ENCODE data around the gene PCK2.
"Not testable (repeated sequence)": the region's sequence is repeated elsewhere in the genome, so short reads cannot be mapped to it uniquely, and the experiment has no call there.

The PCK2 gene

GRCh38 chr14:24095271-24096068 lies 1.4 kb downstream of the PCK2 start:
- peak; percentile 80 for DNase-seq

GRCh38 chr14:24096545-24097181 lies 2.6 kb downstream of the PCK2 start:
- no peak for DNase-seq

DNA sequence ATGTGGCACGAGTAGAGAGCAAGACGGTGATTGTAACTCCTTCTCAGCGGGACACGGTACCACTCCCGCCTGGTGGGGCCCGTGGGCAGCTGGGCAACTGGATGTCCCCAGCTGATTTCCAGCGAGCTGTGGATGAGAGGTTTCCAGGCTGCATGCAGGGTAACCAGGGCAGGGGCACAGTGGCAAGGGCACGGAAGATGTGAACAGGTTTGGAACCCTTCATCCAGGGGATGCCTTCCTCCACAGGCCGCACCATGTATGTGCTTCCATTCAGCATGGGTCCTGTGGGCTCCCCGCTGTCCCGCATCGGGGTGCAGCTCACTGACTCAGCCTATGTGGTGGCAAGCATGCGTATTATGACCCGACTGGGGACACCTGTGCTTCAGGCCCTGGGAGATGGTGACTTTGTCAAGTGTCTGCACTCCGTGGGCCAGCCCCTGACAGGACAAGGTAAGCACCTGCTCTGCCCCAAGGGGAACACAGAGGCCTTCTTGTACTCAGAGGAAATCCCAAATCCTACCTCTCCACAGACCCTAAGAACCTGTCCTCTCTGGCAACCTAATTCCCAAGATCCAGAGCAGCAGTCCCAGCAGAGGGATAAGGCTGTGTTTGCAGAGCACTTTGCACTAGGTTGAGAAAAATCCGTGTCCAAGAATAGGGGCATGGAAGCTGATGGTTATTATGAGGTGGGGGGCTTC lies 4.3 kb downstream of the PCK2 start:
- no peak for DNase-seq

DNA sequence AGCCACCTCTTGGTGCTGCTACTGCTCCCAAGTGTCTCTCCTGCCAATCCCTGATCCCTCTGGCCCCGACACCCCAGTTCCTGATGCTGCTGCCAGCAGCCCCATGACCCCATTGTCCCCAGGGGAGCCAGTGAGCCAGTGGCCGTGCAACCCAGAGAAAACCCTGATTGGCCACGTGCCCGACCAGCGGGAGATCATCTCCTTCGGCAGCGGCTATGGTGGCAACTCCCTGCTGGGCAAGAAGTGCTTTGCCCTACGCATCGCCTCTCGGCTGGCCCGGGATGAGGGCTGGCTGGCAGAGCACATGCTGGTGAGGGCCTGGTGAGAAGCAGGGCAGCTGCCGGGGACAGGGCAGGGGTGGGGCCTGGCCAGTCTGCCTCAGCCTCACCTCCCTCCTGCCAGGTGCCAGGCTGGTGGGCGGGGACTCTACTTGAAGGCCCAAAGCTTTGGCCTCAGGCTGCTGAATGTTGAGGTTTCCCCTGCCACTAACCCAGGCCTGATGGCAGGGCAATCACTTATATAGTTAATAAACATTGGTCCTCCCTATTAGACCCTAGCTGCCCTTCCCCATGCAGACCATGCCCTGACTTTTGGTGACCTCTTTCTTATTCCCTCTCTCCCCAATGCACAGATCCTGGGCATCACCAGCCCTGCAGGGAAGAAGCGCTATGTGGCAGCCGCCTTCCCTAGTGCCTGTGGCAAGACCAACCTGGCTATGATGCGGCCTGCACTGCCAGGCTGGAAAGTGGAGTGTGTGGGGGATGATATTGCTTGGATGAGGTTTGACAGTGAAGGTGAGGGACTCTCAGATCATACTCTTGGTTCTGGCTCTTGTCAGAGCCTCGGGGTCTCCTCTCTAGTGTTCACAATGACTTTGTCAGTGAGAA lies 5.1 kb downstream of the PCK2 start:
- DNase-seq: no peak

DNA sequence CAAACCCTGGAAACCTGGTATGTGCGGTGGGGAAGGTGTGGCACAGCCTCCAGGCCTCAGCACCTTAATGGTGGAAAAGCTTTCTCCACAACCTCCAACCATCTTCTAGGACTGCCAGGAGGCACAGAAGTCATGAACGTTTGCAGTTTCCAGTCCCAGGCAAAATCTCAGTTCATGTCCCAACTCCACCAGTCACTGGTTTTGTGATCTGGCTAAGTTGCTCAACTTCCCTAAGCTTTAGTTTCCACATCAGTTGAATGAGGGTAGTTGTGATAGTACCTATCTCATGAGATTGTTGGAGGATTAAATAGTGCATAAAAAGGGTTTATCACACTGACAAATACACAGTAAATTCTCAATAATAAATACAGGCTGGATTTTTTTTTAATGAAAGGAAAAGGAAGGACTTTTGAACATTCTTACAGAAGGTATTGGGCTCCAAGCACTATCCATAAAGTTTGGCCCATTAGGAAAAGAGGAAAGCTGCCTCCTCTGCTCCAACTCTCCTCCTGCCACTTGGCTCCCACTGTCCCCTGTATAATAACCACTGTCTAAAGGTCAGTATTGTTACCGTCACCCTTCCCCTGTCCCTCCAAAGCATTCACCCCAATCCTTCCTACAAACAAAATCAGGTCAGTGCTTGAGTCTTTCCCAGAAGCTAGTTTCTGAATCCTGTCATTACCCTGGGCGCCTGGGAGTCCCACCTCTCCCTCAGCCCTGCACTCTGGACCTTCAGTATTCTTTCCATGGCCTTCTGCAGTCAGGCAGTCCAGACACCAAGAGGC lies 6.3 kb downstream of the PCK2 start:
- no peak for DNase-seq

GRCh38 chr14:24100982-24101494 lies 6.9 kb downstream of the PCK2 start:
- DNase-seq: no peak

- DNase-seq: no peak
Measured at GRCh38 chr14:24102357-24103048, 8.4 kb downstream of the PCK2 start.

DNA sequence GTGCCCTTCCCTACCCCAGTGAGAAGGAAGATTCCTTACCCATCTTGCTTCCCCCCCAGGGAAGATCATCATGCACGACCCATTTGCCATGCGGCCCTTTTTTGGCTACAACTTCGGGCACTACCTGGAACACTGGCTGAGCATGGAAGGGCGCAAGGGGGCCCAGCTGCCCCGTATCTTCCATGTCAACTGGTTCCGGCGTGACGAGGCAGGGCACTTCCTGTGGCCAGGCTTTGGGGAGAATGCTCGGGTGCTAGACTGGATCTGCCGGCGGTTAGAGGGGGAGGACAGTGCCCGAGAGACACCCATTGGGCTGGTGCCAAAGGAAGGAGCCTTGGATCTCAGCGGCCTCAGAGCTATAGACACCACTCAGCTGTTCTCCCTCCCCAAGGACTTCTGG lies 9.3 kb downstream of the PCK2 start:
- no peak for DNase-seq

- not testable (repeated sequence) for DNase-seq
Measured at GRCh38 chr14:24105609-24106239, 11.6 kb downstream of the PCK2 start.

GRCh38 chr14:24106672-24107271 lies 12.7 kb downstream of the PCK2 start:
- no peak for DNase-seq

DNA sequence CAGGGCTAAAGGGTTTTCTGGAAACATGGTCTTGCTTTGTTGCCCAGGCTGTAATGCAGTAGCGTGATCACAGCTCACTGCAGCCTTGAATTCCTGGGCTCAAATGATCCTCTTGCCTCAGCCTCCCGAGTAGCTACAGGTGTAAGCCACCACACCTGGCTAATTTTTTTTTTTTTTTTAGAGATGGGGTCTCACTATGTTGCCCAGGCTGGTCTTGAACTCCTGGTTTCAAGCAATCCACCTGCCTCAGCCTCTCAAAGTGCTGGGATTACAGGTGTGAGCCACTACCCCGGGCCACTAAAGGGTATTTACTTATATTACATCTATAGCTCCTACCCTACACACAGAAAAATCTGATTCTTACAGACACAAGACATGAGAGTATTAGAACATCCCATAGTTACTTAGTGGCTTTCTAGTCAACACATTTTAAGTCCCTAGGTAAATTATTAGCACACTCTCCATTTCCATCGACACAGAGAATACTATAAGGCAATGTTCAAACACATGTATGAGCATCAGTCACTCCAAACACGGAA lies 14.3 kb downstream of the PCK2 start:
- DNase-seq: no peak

- no peak for DNase-seq
Measured at GRCh38 chr14:24110060-24110459, 15.9 kb downstream of the PCK2 start.

DNA sequence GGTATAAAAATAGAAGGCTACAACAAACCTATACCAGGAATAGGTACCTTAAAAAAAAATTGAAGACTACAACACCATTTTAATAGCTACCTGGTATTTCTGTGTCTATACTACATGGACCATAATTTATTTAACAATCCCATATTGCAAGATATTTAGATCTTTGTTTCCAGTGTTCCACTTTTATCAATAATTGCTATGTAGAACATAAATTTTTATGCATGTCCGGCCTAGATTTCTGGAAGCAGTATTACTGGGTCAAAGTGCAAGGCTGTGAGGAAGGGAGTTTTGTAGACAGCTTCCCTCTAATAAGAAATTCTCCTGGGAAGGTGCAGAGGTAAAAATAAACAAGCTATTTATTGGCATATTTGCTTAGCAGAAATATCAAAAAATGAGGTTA lies 16.4 kb downstream of the PCK2 start:
- DNase-seq: no peak

DNA sequence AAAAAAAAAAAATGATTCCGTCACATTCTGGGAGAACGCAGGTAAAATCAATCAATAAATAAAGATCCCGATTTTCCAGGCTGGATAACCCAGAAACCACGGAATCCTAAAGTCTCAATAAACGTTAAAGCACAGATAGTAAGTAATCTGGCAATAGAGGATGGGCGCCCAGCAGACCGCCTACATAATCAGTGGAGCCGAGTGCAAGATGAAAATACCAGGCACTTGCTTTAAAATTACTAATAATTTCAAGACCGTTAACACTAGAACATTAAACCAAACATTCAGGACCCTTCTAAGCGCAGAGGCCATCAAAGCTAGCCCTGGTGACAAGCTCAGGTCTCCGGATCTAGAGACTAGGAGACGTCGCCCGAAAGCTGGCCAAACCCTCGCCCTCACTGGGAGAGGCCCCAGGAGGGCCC lies 19.3 kb downstream of the PCK2 start:
- DNase-seq: no peak

- peak; percentile 92 for DNase-seq
Measured at GRCh38 chr14:24113801-24114531, 19.9 kb downstream of the PCK2 start.

- DNase-seq: peak; percentile 100
Measured at GRCh38 chr14:24114532-24115421, 20.7 kb downstream of the PCK2 start, which contains the start of the genes DCAF11 and NRL. DCAF11 (plus strand) TSS chr14:24114777; CDS start chr14:24115595, 818 bp downstream. NRL (minus strand) TSS chr14:24114949; CDS start chr14:24082848, 32,101 bp downstream.

DNA sequence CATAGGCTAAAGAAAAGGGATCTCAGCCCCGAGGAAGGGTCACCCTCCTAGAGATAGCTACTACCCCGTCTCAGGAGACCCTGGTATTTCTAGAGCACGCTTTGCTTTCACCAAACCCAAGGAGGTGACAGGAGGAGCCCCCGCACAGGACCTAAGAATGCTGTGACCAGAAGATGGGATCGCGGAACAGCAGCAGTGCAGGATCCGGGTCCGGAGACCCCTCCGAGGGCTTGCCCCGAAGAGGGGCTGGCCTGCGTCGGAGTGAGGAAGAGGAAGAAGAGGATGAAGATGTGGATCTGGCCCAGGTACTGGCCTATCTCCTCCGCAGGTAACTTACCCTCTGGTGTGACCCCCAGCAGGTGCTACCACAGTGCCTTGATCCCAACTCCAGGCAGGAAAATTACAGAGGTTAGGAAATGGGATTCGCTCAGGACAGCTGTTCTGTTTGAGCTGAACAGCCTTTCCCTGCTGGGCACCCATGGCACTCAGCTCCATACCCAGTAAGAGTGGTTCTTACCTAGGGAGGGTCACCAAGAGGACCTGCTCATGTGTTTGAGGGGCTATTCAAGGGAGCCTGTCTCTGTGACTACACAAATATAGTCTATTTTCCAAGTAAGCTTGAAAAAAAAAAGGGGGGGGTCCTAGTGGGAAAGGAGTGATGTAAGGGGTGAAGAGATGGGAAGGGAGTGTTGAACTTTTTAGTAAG lies 21.5 kb downstream of the PCK2 start:
- DNase-seq: no peak
